ENCODE results near the gene CTSA.

GRCh38 chr20:45873409-45874103 is 17.6 kb upstream of the CTSA start:
- no peak for TF ChIP-seq CTCF (IDR thresholded peaks at IDR 0.05; ENCODE audit: poor library complexity)
- no peak for TF ChIP-seq EZH2 (IDR thresholded peaks at IDR 0.05; ENCODE audit: borderline replicate concordance)

All from hepatocyte (in vitro differentiated cells).